Activated naive CD4-positive, alpha-beta T cell treated with Interleukin-2 at 50 U/mL for 16 hours (primary cell): Measurements from ENCODE around the gene PRKD2.

Experiments used
- DNase-seq: peaks from one replicate; pipeline ENCODE4 v3.0.0-alpha.2; 2020

PRKD2 gene

GRCh38 chr19:46660008-46660517 lies 56.9 kb downstream of the PRKD2 start:
- no peak for DNase-seq

DNA sequence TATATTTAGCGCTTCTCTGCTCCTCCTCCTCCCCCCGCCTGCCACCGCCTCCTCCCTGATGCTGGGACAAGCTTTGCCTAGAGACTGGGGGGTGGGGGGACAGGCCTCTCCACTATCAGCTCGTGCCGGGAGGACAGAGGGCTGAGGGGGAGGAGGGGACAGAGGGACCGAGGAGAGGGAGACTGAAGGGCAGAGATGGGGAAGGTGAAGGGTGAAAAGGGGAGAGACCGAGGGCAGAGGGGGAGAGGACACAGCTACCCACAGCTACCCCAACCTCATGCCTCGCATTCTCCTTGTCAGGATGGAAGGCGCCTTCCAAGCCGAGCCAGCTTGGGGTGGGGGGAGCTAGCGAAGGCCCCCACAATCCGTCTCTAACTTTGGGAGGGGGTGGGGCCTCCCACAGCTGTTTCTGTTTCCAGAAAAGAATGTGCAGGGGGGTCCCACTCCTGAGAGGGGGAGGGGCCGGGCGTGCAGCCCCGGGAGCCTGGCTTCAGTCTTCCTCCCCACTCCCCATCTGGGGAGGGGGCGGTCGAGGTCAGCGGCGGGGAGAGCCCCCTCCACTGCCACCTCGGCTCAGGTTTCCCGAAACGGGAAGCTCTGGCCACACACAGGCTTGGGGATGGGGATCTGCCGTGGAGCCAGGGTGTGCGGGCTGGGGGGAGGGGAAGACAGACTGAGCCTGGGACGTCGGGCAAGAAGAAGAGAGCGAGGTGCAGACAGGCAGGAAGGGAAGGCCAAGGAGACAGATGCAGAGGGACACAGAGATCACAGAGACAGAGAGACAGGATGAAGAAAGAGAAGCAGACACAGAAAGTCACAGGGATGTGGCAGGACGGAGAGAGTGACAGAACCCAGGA lies 57.5 kb downstream of the PRKD2 start:
- DNase-seq = no peak

- DNase-seq = no peak
These were observed 60.4 kb downstream of the PRKD2 start for GRCh38 chr19:46656541-46656940.

- DNase-seq = no peak
These were observed 62.2 kb downstream of the PRKD2 start for GRCh38 chr19:46654621-46655152.

GRCh38 chr19:46650445-46650844 lies 66.5 kb downstream of the PRKD2 start:
- DNase-seq = no peak

DNA sequence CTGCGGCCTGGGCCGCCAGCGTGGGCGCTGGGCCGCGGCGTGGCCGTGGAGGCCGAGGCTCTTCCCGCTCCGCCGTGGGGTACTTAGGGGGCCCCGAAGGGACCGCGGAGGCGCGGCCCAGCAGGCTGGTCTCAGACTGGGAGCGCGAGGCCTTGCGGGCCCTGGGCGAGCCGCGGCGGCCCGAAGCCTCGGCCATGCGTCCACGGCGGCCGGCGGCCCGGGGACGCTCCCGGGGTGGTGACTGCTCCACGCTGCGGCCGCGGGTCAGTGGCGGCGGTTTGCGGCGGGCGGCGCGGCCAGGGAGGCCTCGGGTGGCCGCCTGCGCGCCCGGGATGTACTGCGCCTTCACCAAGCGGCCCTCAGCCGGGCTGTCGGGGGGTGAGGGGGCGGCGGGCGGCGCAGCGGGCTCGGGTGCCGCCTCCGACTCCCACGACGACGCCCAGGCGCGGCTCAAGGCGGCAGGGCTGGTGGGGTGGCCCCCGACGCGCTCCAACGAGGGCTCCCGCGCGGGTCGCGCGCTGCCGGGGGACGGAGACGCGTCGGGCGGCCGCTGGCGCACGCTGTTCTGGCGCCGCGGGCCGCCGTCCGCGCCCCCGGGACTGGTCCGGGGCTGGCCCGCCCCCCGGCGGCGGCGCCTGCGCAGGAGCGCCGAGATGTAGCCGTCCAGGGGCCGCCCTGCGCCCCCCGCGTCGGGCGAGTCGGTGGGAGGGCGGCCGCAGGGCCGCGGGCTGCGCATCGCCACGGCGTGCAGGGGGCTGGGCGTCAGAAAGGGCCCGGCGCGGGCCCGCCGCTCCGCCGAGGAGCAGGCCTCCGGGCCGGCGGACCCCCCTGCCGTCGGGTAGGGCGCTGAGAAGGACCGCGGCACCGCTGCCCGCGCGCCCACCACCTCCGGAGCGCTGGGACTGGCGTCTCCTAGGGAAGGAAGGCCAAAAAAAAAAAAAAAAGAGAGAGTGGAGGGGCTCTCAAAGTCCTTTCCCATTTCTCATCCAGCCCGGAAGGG lies 67.7 kb downstream of the PRKD2 start:
- DNase-seq = no peak

- DNase-seq = no peak
These were observed 68.6 kb downstream of the PRKD2 start for GRCh38 chr19:46648060-46648960.

- DNase-seq = no peak
These were observed 70.5 kb downstream of the PRKD2 start for GRCh38 chr19:46646402-46646801.

GRCh38 chr19:46644720-46645119 lies 72.2 kb downstream of the PRKD2 start:
- DNase-seq = no peak

GRCh38 chr19:46640656-46641055 lies 76.3 kb downstream of the PRKD2 start:
- DNase-seq = no peak

GRCh38 chr19:46639358-46640182 lies 77.3 kb downstream of the PRKD2 start:
- DNase-seq = no peak

DNA sequence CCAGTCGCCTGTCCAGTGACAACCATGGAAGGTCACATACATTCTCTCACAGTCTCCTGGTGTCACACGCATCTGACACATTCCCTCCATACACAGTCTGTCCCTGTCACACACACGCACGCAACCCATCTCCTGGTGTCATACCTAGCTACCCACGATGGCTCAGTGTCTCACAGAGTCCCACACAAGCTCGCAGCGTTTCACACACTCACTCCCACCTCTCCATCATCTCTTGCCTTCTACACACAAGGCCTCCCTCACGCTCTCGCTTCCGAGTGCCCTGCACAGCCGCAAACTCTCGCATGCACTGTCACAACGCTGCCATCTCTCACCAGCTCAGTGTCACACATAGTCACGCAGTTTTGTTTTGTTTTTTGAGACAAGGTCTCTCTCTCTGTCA lies 79.7 kb downstream of the PRKD2 start:
- peak; percentile 27 for DNase-seq

- no peak for DNase-seq
These were observed 80.8 kb downstream of the PRKD2 start, which contains the start of gene GNG8 for GRCh38 chr19:46635920-46636761. GNG8 (minus strand) TSS chr19:46636202; CDS start chr19:46634682, 1,520 bp downstream.

DNA sequence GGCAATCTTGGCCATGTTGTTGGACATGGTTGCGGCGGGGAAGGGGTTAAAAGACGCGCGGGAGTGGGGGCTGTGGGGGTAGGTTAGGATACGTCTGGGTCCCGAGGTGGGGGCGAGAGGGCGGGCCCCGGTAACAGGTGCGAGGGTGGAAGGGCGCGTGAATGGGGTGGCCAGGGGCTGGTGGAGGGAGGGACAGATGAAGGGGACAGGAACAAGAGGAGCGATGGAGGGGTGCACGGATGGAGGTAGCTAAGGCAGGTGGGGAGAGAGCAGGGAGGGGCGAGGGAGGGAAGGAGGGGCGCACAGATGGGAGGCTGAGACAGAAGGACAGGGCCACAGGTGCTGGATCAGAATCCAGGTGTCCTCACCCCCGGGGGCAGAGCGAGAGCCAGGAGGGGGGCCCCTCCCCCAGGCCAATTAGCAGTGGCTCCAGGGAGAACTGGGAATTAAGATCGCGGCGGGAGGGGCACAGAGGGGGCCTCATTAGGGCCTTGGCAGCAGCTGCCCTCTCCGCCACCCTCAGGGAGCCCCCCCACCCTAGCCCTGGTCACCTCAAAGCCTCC lies 82.2 kb downstream of the PRKD2 start:
- peak; percentile 21 for DNase-seq

GRCh38 chr19:46634045-46634655 lies 82.8 kb downstream of the PRKD2 start:
- DNase-seq = peak; percentile 93

GRCh38 chr19:46633130-46633529 lies 83.8 kb downstream of the PRKD2 start:
- no peak for DNase-seq

- DNase-seq = no peak
These were observed 85.4 kb downstream of the PRKD2 start for GRCh38 chr19:46631481-46631880.

DNA sequence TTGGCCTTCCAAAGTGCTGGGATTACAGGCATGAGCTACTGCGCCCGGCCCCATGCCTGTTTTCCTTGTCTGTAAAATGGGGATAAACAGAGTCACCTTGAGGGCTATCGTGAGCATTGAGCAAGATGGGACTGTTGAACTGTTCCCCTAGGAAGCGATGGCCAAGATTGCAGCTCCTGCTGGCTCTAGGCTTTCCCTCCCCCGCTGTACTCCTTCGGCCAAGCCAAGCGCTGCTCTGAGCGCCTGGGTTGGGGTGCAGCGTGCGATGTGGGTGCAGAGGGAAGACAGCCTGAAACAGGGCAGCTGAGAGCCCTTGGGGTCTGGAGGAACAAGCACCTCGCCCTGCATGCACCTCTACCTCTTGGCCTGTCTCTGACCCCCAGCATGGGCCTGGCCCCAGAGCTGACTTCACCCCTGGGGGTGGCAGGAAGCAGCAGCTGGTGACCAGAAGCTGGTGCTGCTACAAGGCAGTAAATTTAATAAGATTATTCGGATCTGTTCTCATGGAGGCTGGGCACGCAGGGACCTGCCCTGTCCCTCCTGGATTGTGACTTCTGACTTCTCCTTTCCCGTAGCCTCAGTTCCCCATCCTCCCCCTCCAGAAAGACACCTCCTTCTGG lies 86.2 kb downstream of the PRKD2 start:
- DNase-seq = no peak

DNA sequence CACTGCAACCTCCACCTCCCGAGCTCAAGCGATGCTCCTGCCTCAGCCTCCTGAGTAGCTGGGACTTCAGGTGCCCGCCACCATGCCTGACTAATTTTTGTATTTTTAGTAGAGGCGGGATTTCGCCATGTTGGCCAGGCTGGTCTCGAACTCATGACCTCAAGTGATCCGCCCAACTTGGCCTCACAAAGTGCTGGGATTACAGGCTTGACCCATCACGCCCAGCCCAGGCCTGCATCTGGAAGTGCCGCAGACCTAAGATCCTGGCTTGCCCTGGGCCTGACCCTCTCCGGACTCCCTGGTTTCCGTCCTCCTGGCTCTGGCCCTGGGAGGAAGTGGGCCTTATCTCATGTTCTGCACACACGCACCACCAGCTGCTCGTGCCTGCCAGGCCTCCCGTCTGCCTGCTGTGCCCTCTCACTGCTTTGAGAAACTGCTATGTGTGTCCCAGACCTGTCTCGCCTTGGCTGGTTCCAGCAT lies 87.3 kb downstream of the PRKD2 start:
- no peak for DNase-seq
